ENCODE results near the gene PTGFRN. TPM values are rescaled to one million over a fixed set of nuclear protein-coding genes. Genes with fewer than 3 reads are reported as not detected.

PTGFRN gene
- total RNA-seq, 1 donor from 2014 or later = 38.0 TPM

DNA sequence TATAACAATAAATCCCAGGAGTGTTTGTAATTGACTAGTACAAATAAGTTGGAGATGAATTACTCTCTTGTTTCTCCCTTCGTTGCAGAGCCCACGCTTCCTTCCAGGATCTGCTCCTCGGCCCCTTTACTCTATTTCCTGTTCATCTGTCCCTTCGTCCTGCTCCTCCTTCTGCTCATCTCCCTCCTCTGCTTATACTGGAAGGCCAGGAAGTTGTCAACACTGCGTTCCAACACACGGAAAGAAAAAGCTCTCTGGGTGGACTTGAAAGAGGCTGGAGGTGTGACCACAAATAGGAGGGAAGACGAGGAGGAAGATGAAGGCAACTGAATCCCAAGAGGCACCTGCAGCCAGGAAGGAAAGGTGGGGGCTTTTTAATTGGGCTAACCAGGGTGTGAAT is 124.1 kb downstream of the PTGFRN start:
- Mint-ChIP-seq H3K4me3 (no peak overlapping the region), H3K27me3 (ENCODE audit: insufficient read depth) (no peaks in the 10 kb centered on the region), H3K9me3 (no peaks in the 10 kb centered on the region), H3K36me3 (ENCODE audit: low read depth) (no peaks in the 10 kb centered on the region), H3K4me1 (ENCODE audit: low read depth) (peaks cover 5% of the 10 kb centered on the region), H3K27ac (no peak overlapping the region)
- intact Hi-C loops (cut with micrococcal nuclease) = no loop called here
- DNase-seq (ENCODE audit: low spot score) = no peak

DNA sequence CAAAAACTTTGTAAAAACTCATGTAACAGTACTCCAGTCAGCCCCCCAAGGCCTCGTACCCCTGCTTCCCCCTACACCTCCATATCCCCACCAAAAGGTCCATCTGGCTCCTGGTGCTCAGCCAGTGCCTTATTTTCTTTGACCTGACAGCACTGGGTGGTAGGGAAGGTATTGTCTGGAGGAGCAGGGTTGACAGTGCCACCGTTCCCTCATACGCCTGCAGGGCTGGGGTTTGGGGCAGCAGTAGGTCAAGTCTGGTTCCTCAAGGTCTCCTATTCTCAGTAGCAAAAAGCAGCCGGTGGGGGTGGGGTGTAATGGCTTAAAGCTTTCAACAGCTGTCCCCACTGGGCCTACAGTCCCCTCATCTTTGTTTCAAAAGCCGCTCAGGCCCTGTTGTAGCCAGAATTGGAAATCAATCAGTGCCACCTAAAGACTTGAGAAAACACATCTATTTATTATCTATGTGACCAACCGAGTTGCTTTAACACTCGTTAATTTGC is 125.1 kb downstream of the PTGFRN start:
- DNase-seq (ENCODE audit: low spot score) = no peak
- Mint-ChIP-seq H3K9me3 (no peaks in the 10 kb centered on the region), H3K4me1 (ENCODE audit: low read depth) (peaks cover 5% of the 10 kb centered on the region), H3K27ac (no peak overlapping the region), H3K36me3 (ENCODE audit: low read depth) (no peaks in the 10 kb centered on the region), H3K27me3 (ENCODE audit: insufficient read depth) (no peaks in the 10 kb centered on the region), H3K4me3 (no peak overlapping the region)
- intact Hi-C loops (cut with micrococcal nuclease) = no loop called here

DNA sequence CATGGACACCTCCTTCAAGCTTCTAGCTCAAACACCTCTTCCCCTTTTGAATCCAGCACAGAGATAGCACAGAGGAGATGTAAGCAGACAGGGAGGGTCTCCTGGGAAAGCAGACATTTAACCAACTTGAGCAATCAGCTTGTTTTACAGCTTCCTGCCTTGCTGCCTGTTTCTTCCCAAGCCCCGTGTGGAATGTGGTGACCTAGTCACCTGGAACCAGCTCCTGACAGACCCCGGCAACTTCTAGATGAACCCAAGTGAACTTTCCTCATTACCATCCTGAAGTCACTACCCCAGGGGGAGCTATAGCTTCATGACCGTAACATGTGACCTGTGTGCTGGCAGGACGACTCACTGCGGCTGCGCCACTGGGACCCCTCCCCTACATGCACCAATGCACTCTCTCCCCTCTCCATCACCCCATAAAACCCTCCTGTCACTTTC is 126.3 kb downstream of the PTGFRN start:
- DNase-seq (ENCODE audit: low spot score) = no peak
- H3K36me3 Mint-ChIP-seq (ENCODE audit: low read depth) = no peaks in the 10 kb centered on the region
- H3K4me1 Mint-ChIP-seq (ENCODE audit: low read depth) = no peaks in the 10 kb centered on the region
- H3K27me3 Mint-ChIP-seq (ENCODE audit: insufficient read depth) = no peaks in the 10 kb centered on the region
- no peak overlapping the region for H3K4me3 Mint-ChIP-seq
- H3K27ac Mint-ChIP-seq = no peak overlapping the region
- intact Hi-C loops (cut with micrococcal nuclease) = no loop called here
- no peaks in the 10 kb centered on the region for H3K9me3 Mint-ChIP-seq

DNA sequence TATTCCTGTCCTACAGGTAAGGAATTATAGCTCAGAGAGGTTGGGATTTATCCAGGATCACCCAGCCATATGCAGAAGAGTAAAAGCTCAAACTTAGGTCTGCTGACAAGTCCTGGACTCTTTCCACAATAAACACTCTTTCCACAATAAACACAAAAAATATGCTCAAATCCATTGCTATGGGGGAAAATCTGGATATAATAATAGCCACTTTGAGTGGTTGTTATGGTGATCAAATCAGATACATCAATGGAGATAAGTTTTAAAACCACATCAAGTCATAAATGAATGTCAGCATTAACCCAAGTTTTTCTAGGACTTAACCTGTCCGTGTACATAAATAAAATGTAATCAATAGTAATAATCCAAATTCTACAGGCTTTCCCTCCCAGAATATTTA is 128.1 kb downstream of the PTGFRN start:
- intact Hi-C loops (cut with micrococcal nuclease) = no loop called here
- DNase-seq (ENCODE audit: low spot score) = no peak
- no peak overlapping the region for H3K4me3 Mint-ChIP-seq
- H3K4me1 Mint-ChIP-seq (ENCODE audit: low read depth) = no peaks in the 10 kb centered on the region
- H3K9me3 Mint-ChIP-seq = no peaks in the 10 kb centered on the region
- H3K27ac Mint-ChIP-seq = no peak overlapping the region
- no peaks in the 10 kb centered on the region for H3K27me3 Mint-ChIP-seq (ENCODE audit: insufficient read depth)
- H3K36me3 Mint-ChIP-seq (ENCODE audit: low read depth) = peaks cover 2% of the 10 kb centered on the region

DNA sequence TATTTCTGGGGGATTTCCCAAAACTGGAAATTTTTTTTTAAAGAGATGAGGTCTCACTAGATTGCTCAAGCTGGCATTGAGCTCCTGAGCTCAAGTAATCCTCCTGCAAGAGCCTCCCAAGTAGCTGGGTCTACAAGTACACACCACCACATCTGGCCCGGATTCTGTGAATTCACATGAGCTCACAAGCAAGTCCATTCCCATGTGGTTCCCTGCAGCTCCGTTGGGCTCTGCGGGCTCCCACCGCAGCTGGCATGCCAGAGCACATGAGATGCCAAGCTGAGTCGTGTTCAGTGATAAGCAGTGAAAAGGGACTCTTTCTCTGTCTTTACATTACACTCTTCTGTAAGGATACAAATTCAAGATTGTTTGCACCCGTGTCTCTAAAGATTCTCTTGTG is 128.5 kb downstream of the PTGFRN start:
- Mint-ChIP-seq H3K4me3 (no peak overlapping the region), H3K36me3 (ENCODE audit: low read depth) (peaks cover 2% of the 10 kb centered on the region), H3K9me3 (no peaks in the 10 kb centered on the region), H3K27me3 (ENCODE audit: insufficient read depth) (no peaks in the 10 kb centered on the region), H3K27ac (no peak overlapping the region), H3K4me1 (ENCODE audit: low read depth) (no peaks in the 10 kb centered on the region)
- intact Hi-C loops (cut with micrococcal nuclease) = no loop called here
- no peak for DNase-seq (ENCODE audit: low spot score)

Other genes starting within 250 kb of the PTGFRN start
- 1.7 TPM in 2 replicates for gene IGSF3, start 242.2 kb upstream of the PTGFRN start, total RNA-seq
- 651 and 685 TPM in 2 replicates for gene CD2, start 155.5 kb upstream of the PTGFRN start, total RNA-seq
- gene CD101, start 91.8 kb downstream of the PTGFRN start, total RNA-seq = 0.80 and 1.0 TPM in 2 replicates
- 103 and 114 TPM in 2 replicates for gene TTF2, start 150.4 kb downstream of the PTGFRN start, total RNA-seq
- gene TRIM45, start 211.8 kb downstream of the PTGFRN start, total RNA-seq = 1.1 and 1.3 TPM in 2 replicates